DND-41 (cell line): ENCODE results near the gene TMEM109.

Experiments
- EZH2 ChIP-seq: IDR thresholded peaks from 3 replicates; pipeline ENCODE4 v1.6.1; 2012; ENCODE audit warnings: borderline replicate concordance, low read depth, mild to moderate bottlenecking, moderate library complexity, low read length, inconsistent platforms; ENCODE audit not compliant: severe bottlenecking
- TF ChIP-seq, protein P1 (sequence below): IDR thresholded peaks from 2 replicates; pipeline ENCODE4 v1.5.1; 2012; ENCODE audit warnings: borderline replicate concordance, low read length, moderate library complexity, mild to moderate bottlenecking; ENCODE audit not compliant: poor library complexity, severe bottlenecking; ENCODE audit errors: extremely low read depth

DNA sequence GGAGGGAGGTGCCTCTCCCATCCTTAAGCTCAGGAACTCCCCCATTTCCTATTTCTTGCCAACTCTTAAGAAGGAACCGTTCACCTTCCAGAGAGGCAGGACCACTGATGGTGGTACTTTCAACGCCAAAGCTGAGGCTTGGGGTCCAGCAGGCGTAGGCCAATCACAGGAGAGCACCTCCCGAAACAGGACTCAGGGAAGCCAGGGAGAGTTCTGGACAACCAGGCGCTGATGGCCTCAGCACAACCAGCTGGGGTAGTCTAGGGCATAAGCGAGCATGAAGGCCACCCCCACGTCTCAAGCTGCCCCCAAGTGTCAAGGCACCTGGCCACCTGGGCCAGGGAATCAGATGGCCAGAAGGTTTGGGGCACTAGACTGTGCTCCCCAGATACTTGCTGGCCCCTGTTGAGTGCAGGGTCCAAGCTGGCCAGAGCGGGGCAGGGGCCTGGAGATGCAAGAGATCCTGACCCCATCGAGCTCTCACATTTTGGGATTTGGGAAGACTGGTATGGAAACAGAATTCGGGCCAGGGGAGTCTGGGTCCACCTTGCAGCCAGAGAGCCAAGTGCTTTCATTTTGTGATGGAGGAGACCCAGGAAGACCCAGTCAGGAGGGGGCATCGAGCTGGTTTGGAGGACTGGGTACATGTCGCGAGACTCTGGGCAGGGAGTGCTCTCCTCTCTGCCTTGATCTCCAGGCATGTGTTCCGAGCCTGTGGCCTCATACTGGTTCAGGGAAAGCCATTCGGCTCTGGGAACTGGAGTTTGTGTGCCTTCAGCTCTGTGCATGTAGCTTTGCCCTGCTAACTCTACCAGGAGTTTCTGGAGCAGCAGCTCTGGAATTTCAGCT is 58.4 kb downstream of the TMEM109 start:
- TF ChIP-seq, protein P1, sequence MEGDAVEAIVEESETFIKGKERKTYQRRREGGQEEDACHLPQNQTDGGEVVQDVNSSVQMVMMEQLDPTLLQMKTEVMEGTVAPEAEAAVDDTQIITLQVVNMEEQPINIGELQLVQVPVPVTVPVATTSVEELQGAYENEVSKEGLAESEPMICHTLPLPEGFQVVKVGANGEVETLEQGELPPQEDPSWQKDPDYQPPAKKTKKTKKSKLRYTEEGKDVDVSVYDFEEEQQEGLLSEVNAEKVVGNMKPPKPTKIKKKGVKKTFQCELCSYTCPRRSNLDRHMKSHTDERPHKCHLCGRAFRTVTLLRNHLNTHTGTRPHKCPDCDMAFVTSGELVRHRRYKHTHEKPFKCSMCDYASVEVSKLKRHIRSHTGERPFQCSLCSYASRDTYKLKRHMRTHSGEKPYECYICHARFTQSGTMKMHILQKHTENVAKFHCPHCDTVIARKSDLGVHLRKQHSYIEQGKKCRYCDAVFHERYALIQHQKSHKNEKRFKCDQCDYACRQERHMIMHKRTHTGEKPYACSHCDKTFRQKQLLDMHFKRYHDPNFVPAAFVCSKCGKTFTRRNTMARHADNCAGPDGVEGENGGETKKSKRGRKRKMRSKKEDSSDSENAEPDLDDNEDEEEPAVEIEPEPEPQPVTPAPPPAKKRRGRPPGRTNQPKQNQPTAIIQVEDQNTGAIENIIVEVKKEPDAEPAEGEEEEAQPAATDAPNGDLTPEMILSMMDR = no peak
- TF ChIP-seq EZH2 = no peak
